ENCODE results near the gene LPCAT2. TPM values are rescaled to one million over a fixed set of nuclear protein-coding genes. Genes with fewer than 3 reads are reported as not detected.

LPCAT2 gene
- total RNA-seq, 1 experiment from 2014 or later = not detected

DNA sequence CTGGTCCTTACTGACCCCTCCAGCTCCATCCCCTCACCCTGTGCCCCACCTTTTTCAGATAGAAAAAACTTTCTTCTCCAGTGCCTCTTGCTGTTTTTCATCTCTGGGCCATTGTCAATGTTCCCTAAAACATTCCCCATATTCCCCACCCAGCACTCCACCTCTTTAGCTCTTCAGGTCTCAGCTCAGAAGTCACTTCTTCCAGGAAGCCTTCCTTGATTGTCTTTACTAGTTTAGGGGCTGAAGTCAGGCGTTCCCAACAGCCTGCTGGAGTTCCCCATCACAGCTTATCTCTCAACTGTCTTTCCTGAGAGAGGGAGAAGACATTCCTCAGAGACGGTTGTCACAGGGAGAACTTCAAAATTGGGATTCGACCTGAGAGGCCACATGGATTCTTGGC, 31.1 kb upstream of the LPCAT2 start:
- no peak overlapping the region for H3K4me3 ChIP-seq
- DNase-seq = no peak
- peaks cover 3% of the 10 kb centered on the region for H3K36me3 ChIP-seq

GRCh38 chr16:55478827-55479429, 29.9 kb upstream of the LPCAT2 start, which contains the start of gene MMP2:
TSS of gene MMP2 (plus strand) at chr16:55479198. CDS start at chr16:55479480, 282 bp downstream.
- peak; percentile 92 for DNase-seq
- H3K36me3 ChIP-seq = peaks cover 14% of the 10 kb centered on the region

More for the DNA sequence above, 31.1 kb upstream of the LPCAT2 start:
- Histone ChIP-seq H3K9me3 (no peaks in the 10 kb centered on the region), H3K27me3 (no peaks in the 10 kb centered on the region)

DNA sequence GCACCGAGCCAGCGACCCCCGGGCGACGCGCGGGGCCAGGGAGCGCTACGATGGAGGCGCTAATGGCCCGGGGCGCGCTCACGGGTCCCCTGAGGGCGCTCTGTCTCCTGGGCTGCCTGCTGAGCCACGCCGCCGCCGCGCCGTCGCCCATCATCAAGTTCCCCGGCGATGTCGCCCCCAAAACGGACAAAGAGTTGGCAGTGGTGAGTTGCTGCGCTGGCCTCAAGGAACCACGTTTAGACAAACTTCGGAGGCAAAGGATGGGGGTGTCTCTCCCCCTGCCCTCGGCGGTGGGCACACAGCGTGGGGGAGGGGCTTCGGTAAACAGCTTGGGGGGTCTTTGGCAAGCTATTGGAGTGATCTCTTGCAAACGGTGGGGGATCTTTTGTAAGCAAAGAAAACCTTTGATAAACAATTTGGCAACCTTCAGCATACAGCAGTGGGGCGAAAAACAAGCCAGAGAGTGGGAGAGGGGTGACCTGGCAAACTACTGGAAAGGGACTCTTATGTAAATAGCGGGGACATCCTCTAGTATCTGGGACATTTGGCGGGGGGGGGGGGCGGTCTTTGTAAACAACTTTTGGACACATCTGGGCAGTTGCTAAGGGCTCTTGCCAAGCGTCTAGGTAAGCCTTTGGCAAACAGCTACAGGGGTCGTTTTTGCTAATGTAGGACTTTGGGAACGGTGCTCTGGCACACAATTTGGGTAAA, 29.3 kb upstream of the LPCAT2 start:
- 0 out of 2 replicates have a peak, but pooled peaks cover 3% of the 10 kb centered on the region for H3K9me3 ChIP-seq
- no peaks in the 10 kb centered on the region for H3K27me3 ChIP-seq
- H3K36me3 ChIP-seq = peaks cover 21% of the 10 kb centered on the region
- no peak for DNase-seq
- H3K4me3 ChIP-seq = peak overlapping the region; percentile 60

More at GRCh38 chr16:55478827-55479429, 29.9 kb upstream of the LPCAT2 start, which contains the start of gene MMP2:
- Histone ChIP-seq H3K27me3 (no peaks in the 10 kb centered on the region), H3K9me3 (no peaks in the 10 kb centered on the region), H3K4me3 (peak within 1 kb of the TSS; percentile 60)

GRCh38 chr16:55480228-55480655, 28.6 kb upstream of the LPCAT2 start:
- H3K36me3 ChIP-seq = peaks cover 28% of the 10 kb centered on the region
- H3K4me3 ChIP-seq = peak overlapping the region; percentile 60
- 0 out of 2 replicates have a peak, but pooled peaks cover 4% of the 10 kb centered on the region for H3K9me3 ChIP-seq
- DNase-seq = peak; percentile 97
- no peaks in the 10 kb centered on the region for H3K27me3 ChIP-seq

GRCh38 chr16:55481023-55481422, 27.8 kb upstream of the LPCAT2 start:
- no peak for DNase-seq
- no peaks in the 10 kb centered on the region for H3K27me3 ChIP-seq
- peak overlapping the region; percentile 60 for H3K4me3 ChIP-seq

DNA sequence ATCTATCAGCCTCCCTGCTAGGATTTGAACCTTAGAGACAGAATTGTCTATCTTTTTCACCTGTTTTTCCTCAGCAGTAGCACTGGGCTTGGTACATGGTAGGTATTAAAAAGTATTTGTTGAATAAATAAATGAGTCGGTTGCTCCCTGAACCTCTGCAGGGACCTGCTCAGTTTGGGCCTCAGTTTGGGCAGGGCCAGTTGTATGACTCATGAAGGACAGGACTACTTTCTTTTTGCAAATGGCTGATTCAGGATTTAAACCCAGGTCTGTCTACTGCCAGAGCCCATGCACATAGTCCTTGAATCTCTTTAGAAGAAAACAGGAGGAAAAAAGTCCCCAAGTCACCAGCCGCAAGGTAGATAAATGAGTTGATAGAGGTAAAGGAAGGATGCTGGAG, 26.8 kb upstream of the LPCAT2 start:
- DNase-seq = peak; percentile 64
- 0 out of 2 replicates have a peak, but pooled peaks cover 4% of the 10 kb centered on the region for H3K9me3 ChIP-seq
- H3K27me3 ChIP-seq = no peaks in the 10 kb centered on the region
- H3K4me3 ChIP-seq = no peak overlapping the region
- peaks cover 46% of the 10 kb centered on the region for H3K36me3 ChIP-seq

More at GRCh38 chr16:55481023-55481422, 27.8 kb upstream of the LPCAT2 start:
- Histone ChIP-seq H3K36me3 (peaks cover 35% of the 10 kb centered on the region), H3K9me3 (0 out of 2 replicates have a peak, but pooled peaks cover 4% of the 10 kb centered on the region)

GRCh38 chr16:55487048-55487803, 21.6 kb upstream of the LPCAT2 start:
- H3K36me3 ChIP-seq = peaks cover 76% of the 10 kb centered on the region
- 0 out of 2 replicates have a peak, but pooled peaks cover 4% of the 10 kb centered on the region for H3K9me3 ChIP-seq
- peak; percentile 84 for DNase-seq
- H3K27me3 ChIP-seq = no peaks in the 10 kb centered on the region
- H3K4me3 ChIP-seq = no peak overlapping the region

- Histone ChIP-seq H3K36me3 (peaks cover 72% of the 10 kb centered on the region), H3K9me3 (0 out of 2 replicates have a peak, but pooled peaks cover 4% of the 10 kb centered on the region), H3K27me3 (no peaks in the 10 kb centered on the region), H3K4me3 (no peak overlapping the region)
- peak; percentile 61 for DNase-seq
Measured at GRCh38 chr16:55488306-55488705, 20.6 kb upstream of the LPCAT2 start.

DNA sequence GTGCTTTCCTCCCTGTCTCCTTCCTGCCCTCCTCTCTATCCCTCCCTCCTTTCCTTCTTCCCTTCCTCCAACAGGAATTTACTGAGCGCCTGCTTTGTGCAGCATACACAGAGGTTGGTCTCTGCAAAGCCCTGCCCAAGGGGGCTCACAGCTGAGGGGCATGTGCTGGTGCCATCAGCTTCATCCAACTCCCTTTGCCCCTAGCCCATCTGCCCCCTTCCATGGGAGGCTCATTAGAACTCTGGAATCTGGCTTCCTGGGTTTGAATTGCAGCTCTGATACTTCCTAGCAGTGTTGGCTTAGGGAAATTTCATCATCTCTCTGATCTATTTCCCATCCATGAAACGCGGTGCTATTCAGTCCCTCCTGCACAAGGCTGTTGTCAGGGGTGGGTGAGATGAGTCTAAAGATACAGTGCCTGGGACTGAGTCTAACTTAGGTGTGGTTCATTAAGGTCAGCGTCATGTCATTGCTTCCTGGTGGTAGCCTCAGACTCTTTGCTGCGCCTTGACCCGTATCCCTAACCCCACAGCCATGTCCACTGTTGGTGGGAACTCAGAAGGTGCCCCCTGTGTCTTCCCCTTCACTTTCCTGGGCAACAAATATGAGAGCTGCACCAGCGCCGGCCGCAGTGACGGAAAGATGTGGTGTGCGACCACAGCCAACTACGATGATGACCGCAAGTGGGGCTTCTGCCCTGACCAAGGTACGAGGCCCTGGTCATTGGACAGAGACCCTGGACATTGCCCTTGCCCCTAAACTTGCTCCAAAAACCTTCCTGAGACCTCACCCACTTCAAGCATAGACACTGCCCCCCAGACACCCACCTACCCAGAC, 19.5 kb upstream of the LPCAT2 start:
- H3K9me3 ChIP-seq = 0 out of 2 replicates have a peak, but pooled peaks cover 3% of the 10 kb centered on the region
- H3K27me3 ChIP-seq = no peaks in the 10 kb centered on the region
- no peak for DNase-seq
- peaks cover 71% of the 10 kb centered on the region for H3K36me3 ChIP-seq
- no peak overlapping the region for H3K4me3 ChIP-seq

- Histone ChIP-seq H3K27me3 (no peaks in the 10 kb centered on the region), H3K36me3 (peaks cover 68% of the 10 kb centered on the region), H3K4me3 (no peak overlapping the region), H3K9me3 (no peaks in the 10 kb centered on the region)
- no peak for DNase-seq
Measured at GRCh38 chr16:55489956-55490265, 19.0 kb upstream of the LPCAT2 start.

DNA sequence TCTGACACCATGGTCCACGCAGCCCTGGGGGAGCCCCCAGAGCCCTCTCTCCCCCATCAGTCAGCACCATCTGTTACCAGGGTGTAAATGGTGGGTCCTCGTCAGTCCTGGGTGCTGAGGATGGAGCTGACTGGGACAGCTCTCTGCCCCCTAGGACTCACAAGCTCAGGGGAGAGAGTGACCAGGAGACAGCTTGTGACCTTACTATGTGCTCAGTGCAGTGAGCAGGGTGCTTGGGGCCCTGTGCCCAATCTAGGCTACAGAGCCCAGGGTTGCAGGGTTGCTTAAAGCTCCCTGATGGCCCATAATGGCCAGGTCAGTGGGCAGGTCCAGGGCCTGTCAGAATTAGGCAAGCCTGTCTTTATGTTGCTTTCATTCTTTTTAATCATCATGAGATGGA, 18.6 kb upstream of the LPCAT2 start:
- no peak for DNase-seq
- no peak overlapping the region for H3K4me3 ChIP-seq
- H3K36me3 ChIP-seq = peaks cover 67% of the 10 kb centered on the region

DNA sequence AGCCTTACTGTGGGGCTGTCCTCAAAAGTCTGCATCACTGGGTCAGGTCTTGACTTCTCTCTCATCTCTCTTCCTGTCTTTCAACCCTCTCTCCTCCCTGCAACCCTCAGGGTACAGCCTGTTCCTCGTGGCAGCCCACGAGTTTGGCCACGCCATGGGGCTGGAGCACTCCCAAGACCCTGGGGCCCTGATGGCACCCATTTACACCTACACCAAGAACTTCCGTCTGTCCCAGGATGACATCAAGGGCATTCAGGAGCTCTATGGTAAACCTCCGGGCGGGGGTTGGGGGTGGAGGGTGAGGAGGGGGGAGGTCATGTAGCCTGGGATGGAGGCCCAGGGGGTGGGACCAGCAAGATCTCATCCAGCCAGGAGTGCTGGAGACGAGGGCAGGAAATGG, 17.2 kb upstream of the LPCAT2 start:
- no peaks in the 10 kb centered on the region; the same call in 1 of the 2 replicates for H3K9me3 ChIP-seq
- DNase-seq = no peak
- H3K27me3 ChIP-seq = no peaks in the 10 kb centered on the region
- H3K36me3 ChIP-seq = peaks cover 62% of the 10 kb centered on the region
- no peak overlapping the region for H3K4me3 ChIP-seq

More for the DNA sequence above, 18.6 kb upstream of the LPCAT2 start:
- Histone ChIP-seq H3K9me3 (no peaks in the 10 kb centered on the region), H3K27me3 (no peaks in the 10 kb centered on the region)

- Histone ChIP-seq H3K27me3 (no peaks in the 10 kb centered on the region), H3K4me3 (no peak overlapping the region), H3K36me3 (peaks cover 54% of the 10 kb centered on the region), H3K9me3 (no peaks in the 10 kb centered on the region; the same call in 1 of the 2 replicates)
- no peak for DNase-seq
Measured at GRCh38 chr16:55492756-55493380, 16.0 kb upstream of the LPCAT2 start.

DNA sequence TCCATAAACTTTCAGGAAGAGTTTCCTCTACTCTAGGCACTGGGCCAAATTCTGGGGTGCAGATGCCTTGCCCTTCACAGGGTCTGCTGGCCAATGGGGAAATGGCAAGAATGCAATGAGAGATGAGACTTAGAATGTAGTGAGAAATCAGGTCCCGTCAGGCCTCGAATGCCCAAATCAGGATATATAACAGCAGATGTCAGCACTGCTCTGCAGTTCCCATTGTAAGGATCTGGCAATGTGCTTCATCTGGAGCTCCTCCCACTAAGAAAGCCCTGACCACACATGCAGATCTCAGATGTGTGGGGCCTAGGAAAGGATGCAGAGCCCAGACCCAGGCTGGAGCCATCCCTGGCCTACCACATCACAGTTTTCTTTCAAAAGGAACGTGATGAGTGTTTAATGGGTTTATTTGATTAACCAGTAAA, 13.9 kb upstream of the LPCAT2 start:
- Histone ChIP-seq H3K4me3 (no peak overlapping the region), H3K36me3 (peaks cover 44% of the 10 kb centered on the region), H3K27me3 (no peaks in the 10 kb centered on the region), H3K9me3 (no peaks in the 10 kb centered on the region; the same call in 1 of the 2 replicates)
- DNase-seq = peak; percentile 39

DNA sequence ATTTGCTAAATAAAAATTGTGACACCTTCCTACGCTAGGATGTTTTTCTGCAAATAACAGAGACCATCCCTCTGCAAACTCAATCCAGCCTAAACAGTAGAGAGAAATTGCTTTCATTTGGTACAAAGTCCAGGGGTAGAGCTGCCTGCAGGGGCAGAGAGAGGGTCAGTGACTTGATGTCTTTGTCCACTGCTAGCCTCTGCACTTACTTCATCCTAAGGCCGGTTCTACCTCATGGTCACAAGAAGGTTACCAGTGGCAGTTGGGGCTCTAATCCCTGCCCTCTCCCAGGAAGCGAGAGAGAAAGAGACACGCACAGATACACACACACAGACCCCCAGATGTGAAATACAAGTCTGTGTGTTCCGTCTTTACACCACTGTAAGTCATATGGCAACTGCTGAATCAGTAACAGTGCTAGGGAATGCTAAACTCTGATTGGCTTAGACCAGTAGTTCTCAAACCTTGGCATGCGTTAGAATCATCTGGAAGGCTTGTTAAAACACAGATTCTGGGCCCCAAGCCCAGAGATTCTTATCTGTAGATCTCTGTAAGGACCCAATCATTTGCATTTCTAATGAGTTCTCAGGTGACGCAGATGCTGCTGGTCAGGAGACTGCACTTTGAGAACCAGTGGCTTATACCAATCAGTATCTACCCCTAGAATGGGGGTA, 13.1 kb upstream of the LPCAT2 start:
- peaks cover 45% of the 10 kb centered on the region for H3K36me3 ChIP-seq
- no peak overlapping the region for H3K4me3 ChIP-seq
- no peak for DNase-seq
- no peaks in the 10 kb centered on the region; the same call in 1 of the 2 replicates for H3K9me3 ChIP-seq
- no peaks in the 10 kb centered on the region for H3K27me3 ChIP-seq

Data from MG63 (cell line).